PC-3 (cell line): ENCODE measurements around the gene RYR2.

Source experiments
- CTCF ChIP-seq: fragments of 300-600 bp; sonication (generic); conservative IDR thresholded peaks from 2 replicates; pipeline ENCODE4 v1.5.1; 2017; ENCODE audit warnings: antibody characterized with exemption, low read depth, mild to moderate bottlenecking, low read length
- EZH2 ChIP-seq: fragments of 300-600 bp; sonication (generic); IDR thresholded peaks from one replicate; pipeline ENCODE4 v1.6.1; 2017; ENCODE audit warnings: antibody characterized with exemption, mild to moderate bottlenecking, low read length; ENCODE audit not compliant: unreplicated experiment

DNA sequence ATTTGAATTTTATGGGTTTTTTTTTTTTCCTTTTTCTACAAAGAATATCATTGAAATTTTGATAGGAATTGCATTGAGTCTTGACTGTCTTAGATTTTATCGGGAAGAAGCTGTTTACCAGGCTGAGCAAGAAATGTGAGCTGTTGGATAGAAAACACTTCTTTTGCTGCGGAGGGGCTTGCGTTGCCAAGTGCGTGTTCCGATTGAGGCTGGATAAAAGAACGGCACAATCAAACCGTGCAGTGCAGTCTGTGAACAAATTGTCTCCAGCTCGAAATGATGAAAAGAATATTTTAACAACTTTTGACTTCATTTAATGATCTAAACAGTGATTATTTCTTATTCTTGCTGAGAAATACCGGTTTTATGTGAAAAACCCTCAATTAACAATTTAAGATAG, 149.4 kb downstream of the RYR2 start:
- no peak for TF ChIP-seq CTCF
- TF ChIP-seq EZH2: no peak
